ENCODE measurements around the gene PRR22.

GRCh38 chr19:5767949-5768348 lies 16.6 kb downstream of the PRR22 start:
- TF ChIP-seq POLR2A (IDR thresholded peaks at IDR 0.05; ENCODE audit: low read length) (no peak), GATA1 (IDR thresholded peaks at IDR 0.05; ENCODE audit: low read depth, low read length) (no peak)
